SH-SY5Y (cell line): ENCODE data around the gene ZSCAN2.

Experiments used
- GATA2 ChIP-seq: IDR thresholded peaks from 2 replicates; pipeline ENCODE4 v1.6.1; 2011; ENCODE audit warnings: mild to moderate bottlenecking, low read depth, low read length
- GATA3 ChIP-seq: IDR thresholded peaks from 2 replicates; pipeline ENCODE4 v1.6.1; 2011; ENCODE audit warnings: low read depth, mild to moderate bottlenecking, low read length, moderate library complexity

DNA sequence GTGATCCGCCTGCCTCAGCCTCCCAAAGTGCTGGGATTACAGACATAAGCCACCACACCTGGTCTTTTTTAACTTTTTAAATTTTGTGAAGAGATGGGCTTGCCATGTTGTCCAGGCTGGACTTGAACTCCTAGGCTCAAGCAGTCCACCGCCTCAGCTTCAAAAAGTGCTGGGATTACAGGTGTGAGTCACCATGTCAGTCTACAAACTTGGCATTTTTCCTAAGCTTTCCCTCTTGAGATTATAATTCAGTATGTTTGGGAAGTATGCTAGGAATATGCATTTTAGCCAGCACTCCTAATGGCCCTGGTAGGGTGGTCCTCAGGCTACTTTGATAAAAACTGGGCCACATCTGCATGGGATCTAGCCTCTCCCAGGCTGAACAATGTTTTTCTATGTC, 48.9 kb downstream of the ZSCAN2 start:
- TF ChIP-seq GATA2 (no peak), GATA3 (no peak)
